GM23248 (cell line): ENCODE measurements around the gene ERC1.

ENCODE experiments used
- EZH2 ChIP-seq: fragments of 200-600 bp; sonication (generic); IDR thresholded peaks from 2 replicates; pipeline ENCODE4 v1.6.1; 2018; ENCODE audit warnings: antibody characterized with exemption, mild to moderate bottlenecking; ENCODE audit not compliant: insufficient read depth, poor library complexity, severe bottlenecking
- EZH2phosphoT487 ChIP-seq: fragments of 200-600 bp; sonication (generic); IDR thresholded peaks from 2 replicates; pipeline ENCODE4 v1.6.1; 2018; ENCODE audit warnings: antibody characterized with exemption, moderate library complexity, mild to moderate bottlenecking, low read depth; ENCODE audit not compliant: insufficient read depth

GRCh38 chr12:1347294-1347693 lies 356.3 kb downstream of the ERC1 start:
- TF ChIP-seq EZH2: no peak
- no peak for TF ChIP-seq EZH2phosphoT487
